Urinary bladder (tissue), 4 donors: ENCODE measurements around the gene USP21. TPM values are rescaled to one million over a fixed set of nuclear protein-coding genes. Genes with fewer than 3 reads are reported as not detected.

Experiments used
- DNase-seq: peaks from one replicate; pipeline ENCODE4 v3.0.0-alpha.2; 2015; ENCODE audit errors: extremely low spot score
- H3K27ac ChIP-seq: one replicate; pipeline ENCODE4 v1.5.1; 2013; ENCODE audit warnings: low read depth, mild to moderate bottlenecking, moderate library complexity
- H3K36me3 ChIP-seq: one replicate; pipeline ENCODE4 v1.6.1; 2013; ENCODE audit warnings: mild to moderate bottlenecking, moderate library complexity; ENCODE audit not compliant: insufficient read depth
- H3K4me1 ChIP-seq: one replicate; pipeline ENCODE4 v1.6.1; 2013; ENCODE audit warnings: mild to moderate bottlenecking, moderate library complexity; ENCODE audit not compliant: insufficient read depth
- H3K4me3 ChIP-seq: one replicate; pipeline ENCODE4 v1.5.1; 2013; ENCODE audit warnings: low read depth, low read length
- WGBS: extraction: QIAGEN DNeasy Blood & Tissue Kit; methylation state at CpG from one replicate; pipeline ENCODE4 v1.1.7; 2013; 5-methylcytosine and 5-hydroxymethylcytosine counted together
- polyA plus RNA-seq: library from polyadenylated mRNA; stranded (reverse); fragments of 200-250 nt; gene quantifications from one replicate; pipeline ENCODE4 v1.2.3, GENCODE V29; 2013
- total RNA-seq: library from RNA; depleted of rRNA; stranded (reverse); fragments of >200 nt; gene quantifications from one replicate; pipeline ENCODE4 v1.2.3, GENCODE V29; 2014
- donor health status: healthy with polysubstance abuse.
- donor health status: healthy.

The USP21 gene
- total and polyA plus RNA-seq, 2 donors = 12.5 to 28.4 TPM

- no peaks in the 10 kb centered on the region for H3K4me1 ChIP-seq
- H3K4me3 ChIP-seq = no peak overlapping the region
- 48% methylated on average over 27 of the region's 27 CpGs for WGBS
- peak overlapping the region; percentile 69 for H3K27ac ChIP-seq
- H3K36me3 ChIP-seq = no peaks in the 10 kb centered on the region
- DNase-seq = no peak
Measured at GRCh38 chr1:161196521-161197451, 37.5 kb downstream of the USP21 start.

GRCh38 chr1:161197560-161198193, 38.4 kb downstream of the USP21 start:
- no peaks in the 10 kb centered on the region for H3K4me1 ChIP-seq
- peak overlapping the region; percentile 32 for H3K27ac ChIP-seq
- no peaks in the 10 kb centered on the region for H3K36me3 ChIP-seq
- H3K4me3 ChIP-seq = peak overlapping the region; percentile 6
- no peak for DNase-seq
- 44% methylated on average over 11 of the region's 11 CpGs for WGBS

- Histone ChIP-seq H3K4me3 (peak overlapping the region; percentile 6), H3K27ac (no peak overlapping the region), H3K4me1 (no peaks in the 10 kb centered on the region), H3K36me3 (no peaks in the 10 kb centered on the region)
- no peak for DNase-seq
- WGBS = 16% methylated on average over 20 of the region's 20 CpGs
Measured at GRCh38 chr1:161198194-161198896, 39.0 kb downstream of the USP21 start.

DNA sequence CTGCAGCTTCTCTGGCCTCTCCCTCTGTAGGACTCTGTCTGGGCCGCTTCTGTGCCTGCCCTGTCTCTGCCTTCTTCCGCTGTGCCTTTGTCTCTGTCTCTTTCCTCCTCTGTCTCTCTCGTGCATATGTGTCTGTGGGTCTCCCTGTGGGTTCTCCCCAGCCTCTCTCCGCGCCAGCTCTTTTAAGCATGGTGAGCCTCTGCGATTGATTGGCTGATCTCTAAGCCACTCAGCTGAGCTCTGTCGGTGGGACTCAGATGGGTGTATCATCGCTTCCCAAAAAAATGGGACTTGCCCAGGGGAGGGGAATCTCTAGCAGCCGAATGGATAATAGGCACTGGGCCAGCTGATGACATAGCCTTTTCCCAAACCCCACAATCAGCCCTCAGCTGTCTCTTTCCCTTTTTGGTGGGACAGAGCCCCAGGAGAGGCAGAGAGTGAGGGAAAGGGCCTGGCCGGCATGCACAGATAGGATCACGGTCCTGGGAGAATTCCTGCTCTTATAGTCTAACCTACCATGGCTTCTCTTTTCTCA, 39.7 kb downstream of the USP21 start, which contains the start of gene ADAMTS4:
ADAMTS4 (minus strand) TSS at position 158 of the 535 bp plus-strand sequence. CDS start 427 bp downstream, outside the sequence.
- no peaks in the 10 kb centered on the region for H3K36me3 ChIP-seq
- peaks cover 2% of the 10 kb centered on the region for H3K4me1 ChIP-seq
- peak; percentile 65 for DNase-seq
- H3K4me3 ChIP-seq = peak within 1 kb of the TSS; percentile 6
- peak within 1 kb of the TSS; percentile 55 for H3K27ac ChIP-seq
- WGBS = 16% methylated on average over 11 of the region's 11 CpGs

DNA sequence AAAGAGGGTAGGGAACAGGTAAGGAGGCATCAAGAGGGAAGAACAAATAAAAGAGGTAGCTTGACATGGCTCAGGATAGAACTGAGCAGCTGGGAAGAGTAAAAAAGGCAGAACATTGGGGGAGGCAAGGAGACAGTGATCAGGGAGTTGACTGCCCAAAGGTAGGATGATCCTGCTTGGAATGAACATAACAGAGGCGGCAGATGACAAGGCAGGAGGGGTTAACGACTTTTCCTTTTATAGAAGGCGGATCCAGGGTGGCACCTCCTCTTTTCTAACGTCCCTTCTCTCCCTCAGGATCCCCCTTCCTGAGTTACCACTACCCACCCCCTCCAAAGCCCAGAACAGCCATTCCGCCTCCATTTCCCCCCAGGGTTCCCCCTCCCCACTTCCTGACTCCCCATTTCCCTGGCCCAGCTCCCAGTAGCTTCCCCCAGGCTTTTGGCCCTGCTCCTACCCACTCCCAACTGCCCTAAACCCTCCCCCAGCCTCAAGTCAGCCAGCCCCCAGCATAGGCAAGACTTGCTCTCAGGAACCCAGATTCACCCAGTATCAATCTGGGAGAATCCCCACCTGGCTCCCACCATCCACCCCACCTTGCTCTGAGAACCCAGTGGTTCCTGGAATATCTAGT, 40.3 kb downstream of the USP21 start:
- no peak for DNase-seq
- 44% methylated on average over 5 of the region's 5 CpGs for WGBS
- Histone ChIP-seq H3K27ac (peak overlapping the region; percentile 55), H3K36me3 (no peaks in the 10 kb centered on the region), H3K4me1 (peaks cover 2% of the 10 kb centered on the region), H3K4me3 (no peak overlapping the region)

DNA sequence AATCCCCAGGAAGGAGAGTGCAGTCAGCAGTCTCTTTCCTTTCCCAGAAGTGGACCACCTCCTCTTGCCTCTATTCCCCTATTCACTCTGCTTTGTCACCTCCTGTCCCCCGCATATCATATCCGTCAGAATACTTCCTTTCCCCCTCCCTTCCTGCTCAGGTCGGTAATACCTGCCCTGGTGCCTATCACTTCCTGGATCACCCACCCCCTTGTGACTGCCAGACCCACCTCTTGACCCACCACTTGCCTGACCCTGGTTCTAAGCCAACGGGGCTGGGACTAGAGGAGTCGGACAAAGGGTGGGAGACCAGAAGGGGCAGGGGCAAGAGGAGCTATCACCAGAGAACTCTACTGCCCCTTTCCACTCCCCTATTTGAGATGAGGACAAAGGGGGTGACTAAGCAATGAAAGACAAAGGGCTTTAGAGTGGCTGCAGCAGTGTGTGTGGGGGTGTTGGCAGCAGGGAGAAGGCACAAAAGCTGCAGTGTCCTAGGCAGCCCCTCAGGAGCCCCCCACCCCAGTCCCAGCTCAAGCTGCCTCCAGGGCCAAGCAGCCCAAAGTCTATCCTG, 41.2 kb downstream of the USP21 start:
- Histone ChIP-seq H3K36me3 (no peaks in the 10 kb centered on the region), H3K4me1 (peaks cover 2% of the 10 kb centered on the region), H3K27ac (peak overlapping the region; percentile 90), H3K4me3 (no peak overlapping the region)
- DNase-seq = no peak
- 66% methylated on average over 5 of the region's 5 CpGs for WGBS

DNA sequence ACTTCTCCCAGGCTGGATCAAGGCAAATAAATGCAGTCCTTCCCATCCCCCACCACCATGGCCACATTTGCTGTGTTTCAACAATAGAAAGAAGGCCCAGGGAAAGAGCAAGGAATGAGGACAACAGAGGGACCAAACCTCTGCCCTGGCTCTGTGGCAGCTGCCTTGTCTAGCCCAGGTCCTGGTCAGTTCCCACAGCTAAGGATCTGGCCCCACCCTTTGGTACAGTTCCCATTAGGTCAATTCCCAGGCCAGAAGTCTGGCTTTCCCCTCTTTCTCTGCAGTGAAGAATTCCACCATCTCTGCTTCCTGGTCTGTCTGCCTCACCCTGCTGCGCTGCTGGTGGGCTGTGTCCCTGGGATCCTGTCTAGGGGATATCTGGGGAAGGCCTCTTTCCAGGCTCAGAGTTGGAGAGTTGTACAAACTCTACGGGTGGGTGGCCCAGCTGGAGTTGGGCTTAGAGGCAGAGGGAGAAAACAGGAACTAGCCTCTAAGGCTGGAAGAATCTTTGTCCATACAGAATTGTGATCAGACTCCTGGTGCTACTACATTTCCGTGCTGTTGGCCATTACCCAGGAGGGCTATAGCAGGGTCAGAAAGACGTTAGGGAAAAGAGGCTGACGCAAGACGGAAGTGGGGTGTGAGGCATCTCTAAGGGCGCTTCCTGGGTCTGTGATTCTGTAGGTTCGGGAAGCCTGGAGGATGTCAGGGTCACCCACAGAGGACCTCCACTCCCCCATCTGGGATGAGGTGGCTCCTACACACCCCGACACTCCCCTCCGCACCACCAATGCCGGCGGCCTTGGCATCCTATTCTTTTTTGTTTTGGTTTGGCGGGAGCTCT, 41.9 kb downstream of the USP21 start:
- DNase-seq = no peak
- peaks cover 2% of the 10 kb centered on the region for H3K4me1 ChIP-seq
- peak overlapping the region; percentile 90 for H3K27ac ChIP-seq
- 18% methylated on average over 13 of the region's 13 CpGs for WGBS
- no peaks in the 10 kb centered on the region for H3K36me3 ChIP-seq
- peak overlapping the region; percentile 34 for H3K4me3 ChIP-seq

- WGBS = 2% methylated on average over 53 of the region's 53 CpGs
Measured at GRCh38 chr1:161201836-161202712, 42.8 kb downstream of the USP21 start, which contains the start of gene NDUFS2. Gene NDUFS2, plus strand, starts transcription at chr1:161202367. Its CDS starts 19 bp downstream, at chr1:161202386.

GRCh38 chr1:161206411-161207140, 47.3 kb downstream of the USP21 start:
- H3K36me3 ChIP-seq = peaks cover 7% of the 10 kb centered on the region
- DNase-seq = no peak
- WGBS = 71% methylated on average over 12 of the region's 12 CpGs
- H3K4me3 ChIP-seq = no peak overlapping the region
- H3K4me1 ChIP-seq = peaks cover 2% of the 10 kb centered on the region
- H3K27ac ChIP-seq = peak overlapping the region; percentile 53

More at GRCh38 chr1:161201836-161202712, 42.8 kb downstream of the USP21 start, which contains the start of gene NDUFS2:
- Histone ChIP-seq H3K36me3 (peaks cover 3% of the 10 kb centered on the region), H3K4me3 (peak within 1 kb of the TSS; percentile 65), H3K27ac (peak within 1 kb of the TSS; percentile 90), H3K4me1 (peaks cover 2% of the 10 kb centered on the region)
- peak; percentile 99 for DNase-seq

DNA sequence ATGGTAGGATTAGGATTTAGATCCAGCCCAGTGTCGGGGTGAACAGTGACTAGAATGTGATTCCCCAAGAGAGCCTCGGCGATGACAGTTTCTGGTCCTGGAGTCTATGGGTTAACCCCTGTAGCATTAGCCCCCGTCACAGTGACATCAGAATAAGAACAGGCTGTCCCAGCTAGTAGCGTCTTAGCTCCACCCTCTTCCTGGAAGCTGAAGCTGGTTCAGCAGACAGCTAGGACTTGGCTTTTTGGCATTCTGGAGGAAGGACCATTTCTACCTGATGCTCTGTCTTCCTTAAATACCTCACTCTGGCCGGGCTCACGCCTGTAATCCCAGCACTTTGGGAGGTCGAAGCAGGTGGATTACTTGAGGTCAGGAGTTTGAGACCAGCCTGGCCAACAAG, 47.9 kb downstream of the USP21 start:
- no peak for DNase-seq
- H3K27ac ChIP-seq = peak overlapping the region; percentile 27
- 55% methylated on average over 8 of the region's 8 CpGs for WGBS
- peaks cover 7% of the 10 kb centered on the region for H3K36me3 ChIP-seq
- peaks cover 2% of the 10 kb centered on the region for H3K4me1 ChIP-seq
- no peak overlapping the region for H3K4me3 ChIP-seq
